Spleen (tissue), 7 donors: ENCODE data around the gene VSIG10L2.

ENCODE experiments used
- CTCF ChIP-seq, 11 experiments: fragments of 200-600 bp in 7 of 11; fragments of 450-650 bp in 4 of 11; sonication (generic) in 4 of 11; IDR thresholded peaks in 8 of 11; conservative IDR thresholded peaks in 3 of 11; 1 replicate in 7 of 11; 2 replicates in 4 of 11; pipeline versions ENCODE4 v1.4.0 to v1.8.0; 2016 to 2021; ENCODE audit warnings: antibody characterized with exemption in 11 of 11, inconsistent platforms in 4 of 11, mild to moderate bottlenecking in 1 of 11
- POLR2A ChIP-seq, 3 donors: fragments of 450-650 bp; IDR thresholded peaks; one replicate each; pipeline ENCODE4 v1.5.1; 2017; ENCODE audit warnings: antibody characterized with exemption in 3 of 3, mild to moderate bottlenecking in 1 of 3
- POLR2AphosphoS5 ChIP-seq, 3 donors: sonication (generic); formaldehyde crosslinking; IDR thresholded peaks; one replicate each; pipeline ENCODE4 v1.5.1; 2017; ENCODE audit warnings: antibody characterized with exemption in 3 of 3
- donor health status: DM: no; HTN: no; CAD: no; lungs with moderate emphysema.
- donor health status: DM: no; HTN: no; CAD: no.
- donor health status: DM: no; HTN: no; CAD: no.

DNA sequence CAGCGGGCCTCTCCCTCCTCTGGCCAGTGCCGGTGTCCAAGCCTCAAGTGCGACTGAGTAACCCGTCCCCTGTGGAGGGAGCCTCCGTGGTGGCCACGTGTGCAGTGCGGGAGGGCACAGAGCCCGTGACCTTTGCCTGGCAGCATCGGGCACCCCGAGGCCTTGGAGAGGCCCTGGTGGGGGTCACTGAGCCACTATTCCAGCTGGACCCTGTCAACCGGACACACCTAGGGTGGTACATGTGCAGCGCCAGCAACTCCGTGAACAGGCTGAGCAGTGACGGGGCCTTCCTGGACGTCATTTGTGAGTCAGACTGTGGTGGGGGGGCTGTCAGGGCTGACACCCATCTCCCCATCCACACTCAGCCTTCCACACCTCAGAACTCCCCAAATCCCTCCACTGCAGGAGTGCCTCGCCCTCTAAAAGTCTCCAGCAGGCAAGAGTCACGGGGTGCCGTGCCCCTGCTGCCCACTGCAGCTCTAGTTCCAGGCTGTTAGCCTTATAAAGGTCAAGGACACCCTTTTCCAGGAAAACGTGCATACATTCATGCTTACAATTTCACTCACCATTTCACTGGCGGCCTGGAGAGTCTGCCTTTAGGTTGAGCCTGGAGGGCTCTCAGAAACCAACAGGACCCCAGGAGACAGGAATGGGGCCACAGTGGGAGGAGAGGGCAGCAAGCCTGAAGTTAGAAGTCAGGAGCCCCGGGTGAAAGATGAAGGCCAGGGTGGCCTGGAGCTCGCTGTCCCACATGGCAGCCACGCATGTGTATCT, 2.6 kb downstream of the VSIG10L2 start:
- no peak for TF ChIP-seq CTCF (IDR thresholded peaks at IDR 0.05 in 8 of 11, conservative IDR thresholded peaks at IDR 0.05 in 3 of 11)
- TF ChIP-seq POLR2A (IDR thresholded peaks at IDR 0.05) = no peak
- TF ChIP-seq POLR2AphosphoS5 (IDR thresholded peaks at IDR 0.05) = no peak
